Measurements from ENCODE around the gene TMEM234.

- TF ChIP-seq CTCF (IDR thresholded peaks at IDR 0.05; ENCODE audit: poor library complexity) (no peak), EZH2phosphoT487 (IDR thresholded peaks at IDR 0.05; ENCODE audit: low read depth, severe bottlenecking, unreplicated experiment) (no peak)
Observed at GRCh38 chr1:32220746-32221580, 1.2 kb downstream of the TMEM234 start.

Data from hepatocyte (in vitro differentiated cells).